KMS-11 (cell line): ENCODE results near the gene FKBP5.

ENCODE experiments used
- H2AFZ ChIP-seq: fragments of 200-600 bp; sonication (generic); 2 replicates; pipeline ENCODE4 v1.6.1; 2016; ENCODE audit warnings: antibody characterized with exemption, mixed run types, low read depth
- H3K27ac ChIP-seq: fragments of 200-600 bp; sonication (generic); 2 replicates; pipeline ENCODE4 v1.6.1; 2016; ENCODE audit warnings: mild to moderate bottlenecking, mixed run types
- H3K27me3 ChIP-seq: fragments of 200-600 bp; sonication (generic); 2 replicates; pipeline ENCODE4 v1.6.1; 2017; ENCODE audit warnings: mild to moderate bottlenecking, low read depth, mixed run types, moderate library complexity; ENCODE audit not compliant: insufficient read depth
- H3K36me3 ChIP-seq: fragments of 200-600 bp; sonication (generic); 2 replicates; pipeline ENCODE4 v1.6.1; 2017; ENCODE audit warnings: mild to moderate bottlenecking, mixed run types; ENCODE audit not compliant: insufficient read depth
- H3K4me1 ChIP-seq: fragments of 200-600 bp; sonication (generic); 2 replicates; pipeline ENCODE4 v1.6.1; 2016; ENCODE audit warnings: mild to moderate bottlenecking, low read depth, mixed run types; ENCODE audit not compliant: poor library complexity, severe bottlenecking
- H3K4me2 ChIP-seq: fragments of 200-600 bp; sonication (generic); 2 replicates; pipeline ENCODE4 v1.7.0; 2016; ENCODE audit warnings: mild to moderate bottlenecking, mixed run types
- H3K4me3 ChIP-seq: fragments of 200-600 bp; sonication (generic); IDR thresholded peaks from 2 replicates; pipeline ENCODE4 v1.6.1; 2017; ENCODE audit warnings: low read depth, low read length, mixed read lengths; ENCODE audit not compliant: insufficient read depth
- H3K79me2 ChIP-seq: fragments of 200-600 bp; sonication (generic); 2 replicates; pipeline ENCODE4 v1.6.1; 2016; ENCODE audit warnings: low read depth, mixed run types; ENCODE audit not compliant: insufficient read depth
- H3K9ac ChIP-seq: fragments of 200-600 bp; sonication (generic); 2 replicates; pipeline ENCODE4 v1.6.1; 2016; ENCODE audit warnings: mild to moderate bottlenecking, mixed run types
- H4K20me1 ChIP-seq: fragments of 200-600 bp; sonication (generic); 2 replicates; pipeline ENCODE4 v1.6.1; 2016; ENCODE audit warnings: mild to moderate bottlenecking, mixed run types; ENCODE audit not compliant: insufficient read depth
- TF ChIP-seq, protein P1 (sequence below): fragments of 200-600 bp; sonication (generic); conservative IDR thresholded peaks from 2 replicates; pipeline ENCODE4 v1.6.1; 2017; ENCODE audit warnings: low read depth, mild to moderate bottlenecking, antibody characterized with exemption, low read length, moderate library complexity, mixed read lengths

Gene FKBP5

DNA sequence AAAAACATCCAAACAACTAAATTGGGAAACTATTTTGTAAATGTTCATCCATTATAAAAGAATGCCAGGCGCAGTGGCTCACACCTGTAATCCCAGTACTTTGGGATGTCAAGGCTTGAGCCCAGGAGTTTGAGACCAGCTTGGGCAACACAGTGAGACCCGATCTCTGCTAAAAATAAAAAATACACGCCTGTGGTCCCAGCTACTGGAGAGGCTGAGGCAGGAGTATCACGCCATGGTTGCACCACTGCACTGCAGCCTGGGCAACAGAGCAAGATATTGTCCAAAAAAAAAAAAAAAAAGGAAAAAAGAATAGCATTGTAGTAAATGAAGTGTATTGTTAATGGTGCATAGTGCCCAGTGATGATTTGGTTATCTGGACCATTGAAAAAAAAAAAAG lies 38.7 kb downstream of the FKBP5 start:
- H3K36me3 ChIP-seq, result no peaks in the 10 kb centered on the region
- H3K9ac ChIP-seq, result no peak overlapping the region
- no peak overlapping the region for H3K4me2 ChIP-seq
- no peak overlapping the region for H3K4me3 ChIP-seq
- TF ChIP-seq, protein P1, sequence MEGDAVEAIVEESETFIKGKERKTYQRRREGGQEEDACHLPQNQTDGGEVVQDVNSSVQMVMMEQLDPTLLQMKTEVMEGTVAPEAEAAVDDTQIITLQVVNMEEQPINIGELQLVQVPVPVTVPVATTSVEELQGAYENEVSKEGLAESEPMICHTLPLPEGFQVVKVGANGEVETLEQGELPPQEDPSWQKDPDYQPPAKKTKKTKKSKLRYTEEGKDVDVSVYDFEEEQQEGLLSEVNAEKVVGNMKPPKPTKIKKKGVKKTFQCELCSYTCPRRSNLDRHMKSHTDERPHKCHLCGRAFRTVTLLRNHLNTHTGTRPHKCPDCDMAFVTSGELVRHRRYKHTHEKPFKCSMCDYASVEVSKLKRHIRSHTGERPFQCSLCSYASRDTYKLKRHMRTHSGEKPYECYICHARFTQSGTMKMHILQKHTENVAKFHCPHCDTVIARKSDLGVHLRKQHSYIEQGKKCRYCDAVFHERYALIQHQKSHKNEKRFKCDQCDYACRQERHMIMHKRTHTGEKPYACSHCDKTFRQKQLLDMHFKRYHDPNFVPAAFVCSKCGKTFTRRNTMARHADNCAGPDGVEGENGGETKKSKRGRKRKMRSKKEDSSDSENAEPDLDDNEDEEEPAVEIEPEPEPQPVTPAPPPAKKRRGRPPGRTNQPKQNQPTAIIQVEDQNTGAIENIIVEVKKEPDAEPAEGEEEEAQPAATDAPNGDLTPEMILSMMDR, result no peak
- H3K79me2 ChIP-seq, result peaks cover 41% of the 10 kb centered on the region
- H3K27ac ChIP-seq, result no peak overlapping the region
- H3K4me1 ChIP-seq, result peaks cover 3% of the 10 kb centered on the region
- no peaks in the 10 kb centered on the region for H3K27me3 ChIP-seq
- no peak overlapping the region for H2AFZ ChIP-seq
- 0 out of 2 replicates have a peak, but pooled peaks cover 3% of the 10 kb centered on the region for H4K20me1 ChIP-seq

DNA sequence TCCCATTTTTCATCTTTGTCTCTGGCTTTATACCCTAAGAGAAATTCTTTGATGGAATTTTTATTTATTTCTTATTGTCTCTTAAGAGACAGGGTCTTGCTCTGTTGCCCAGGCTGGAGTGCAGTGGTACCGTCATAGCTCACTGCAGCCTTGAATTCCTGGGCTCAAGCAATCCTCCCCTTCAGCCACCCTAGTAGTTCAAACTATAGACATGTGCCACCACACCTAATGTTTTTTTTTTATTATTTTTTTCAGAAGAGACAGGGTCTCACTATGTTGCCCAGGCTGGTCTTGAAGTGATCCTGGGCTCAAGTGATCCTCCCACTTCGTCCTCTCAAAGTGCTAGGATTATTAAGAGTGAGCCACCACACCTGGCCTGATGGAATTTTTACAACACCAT lies 40.5 kb downstream of the FKBP5 start:
- TF ChIP-seq, protein P1, result no peak
- no peak overlapping the region for H3K9ac ChIP-seq
- H3K4me3 ChIP-seq, result no peak overlapping the region
- no peak overlapping the region for H3K27ac ChIP-seq
- H3K79me2 ChIP-seq, result peaks cover 50% of the 10 kb centered on the region
- 0 out of 2 replicates have a peak, but pooled peaks cover 3% of the 10 kb centered on the region for H4K20me1 ChIP-seq
- H3K36me3 ChIP-seq, result no peaks in the 10 kb centered on the region
- H3K4me1 ChIP-seq, result peaks cover 15% of the 10 kb centered on the region
- no peak overlapping the region for H3K4me2 ChIP-seq
- no peak overlapping the region for H2AFZ ChIP-seq
- H3K27me3 ChIP-seq, result no peaks in the 10 kb centered on the region

DNA sequence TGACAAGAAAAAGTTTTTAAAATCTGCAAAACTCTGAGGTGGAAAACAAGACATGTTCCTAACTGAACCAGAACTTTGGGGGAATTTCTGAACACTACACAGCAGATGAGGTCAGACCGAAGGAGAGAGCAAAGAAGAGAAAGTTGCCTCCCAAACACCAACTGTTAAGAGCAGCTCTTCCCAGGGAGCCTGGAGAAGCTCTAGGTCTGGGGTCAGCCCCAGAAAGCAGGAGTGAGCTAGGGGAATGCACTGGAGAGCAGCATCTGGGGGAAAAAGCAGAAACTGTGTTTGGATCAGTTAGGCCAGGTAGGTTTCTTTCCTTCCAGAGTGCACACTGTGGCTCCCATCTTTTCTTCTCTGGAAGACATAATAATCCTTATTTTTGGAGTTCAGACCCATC lies 41.3 kb downstream of the FKBP5 start:
- H3K9ac ChIP-seq, result no peak overlapping the region
- no peak overlapping the region for H3K27ac ChIP-seq
- no peak overlapping the region for H3K4me2 ChIP-seq
- no peaks in the 10 kb centered on the region for H3K27me3 ChIP-seq
- H4K20me1 ChIP-seq, result peaks cover 3% of the 10 kb centered on the region; the same call in 1 of the 2 replicates
- TF ChIP-seq, protein P1, result no peak
- no peak overlapping the region for H2AFZ ChIP-seq
- H3K4me1 ChIP-seq, result peaks cover 20% of the 10 kb centered on the region
- no peak overlapping the region for H3K4me3 ChIP-seq
- peaks cover 51% of the 10 kb centered on the region for H3K79me2 ChIP-seq
- H3K36me3 ChIP-seq, result no peaks in the 10 kb centered on the region

DNA sequence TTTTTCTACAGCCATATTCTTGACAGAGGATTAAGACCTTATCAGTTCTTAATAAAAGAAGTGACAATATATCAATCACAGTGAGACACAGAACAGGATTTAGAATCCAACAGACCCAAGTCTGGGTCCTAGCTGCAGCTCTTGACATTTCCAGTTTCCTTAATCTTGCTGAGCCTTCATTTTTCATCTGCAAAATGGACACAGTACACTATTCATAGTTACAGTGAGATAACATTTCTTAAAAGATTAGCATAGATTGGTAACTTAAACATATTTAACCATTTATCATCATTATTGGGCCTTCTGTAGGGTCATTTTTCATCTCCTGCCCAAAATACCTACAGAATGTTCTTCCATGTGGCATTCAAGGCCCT lies 45.6 kb downstream of the FKBP5 start:
- Histone ChIP-seq H3K9ac (no peak overlapping the region), H3K4me3 (no peak overlapping the region), H2AFZ (no peak overlapping the region), H3K36me3 (0 out of 2 replicates have a peak, but pooled peaks cover 2% of the 10 kb centered on the region), H3K79me2 (peaks cover 27% of the 10 kb centered on the region), H3K4me1 (peaks cover 20% of the 10 kb centered on the region), H3K4me2 (peak overlapping the region; percentile 14; the same call in 1 of the 2 replicates), H4K20me1 (peaks cover 2% of the 10 kb centered on the region; the same call in 1 of the 2 replicates), H3K27me3 (no peaks in the 10 kb centered on the region), H3K27ac (no peak overlapping the region)
- TF ChIP-seq, protein P1, result no peak
